GM12878 (cell line): ENCODE data around the gene MN1. TPM values are rescaled to one million over a fixed set of nuclear protein-coding genes. Genes with fewer than 3 reads are reported as not detected.

ENCODE experiments used
- ATAC-seq: fragments of 200-7000 bp; cut with Tn5 transposase; 3 replicates; pipeline ENCODE4 v1.9.1; 2020; ENCODE audit warnings: mild to moderate bottlenecking, moderate library complexity
- BruUV-seq: library from RNA; stranded (reverse); fragments of 400-500 nt; replicated peaks from 2 replicates; lab custom pipeline; 2021; lab: Mats Ljungman, UMichigan
- CTCF ChIA-PET: fragments of 300-600 bp; sonication (Branson Sonifier 250); formaldehyde crosslinking; extraction: SDS; loops from one replicate; lab custom pipeline; 2021; ENCODE audit warnings: inconsistent platforms; lab: Yijun Ruan, JAX
- POLR2A ChIA-PET: fragments of 350-600 bp; formaldehyde crosslinking; extraction: SDS; loops from one replicate; lab custom pipeline; 2021; ENCODE audit warnings: inconsistent platforms; lab: Charles Lee
- RAD21 ChIA-PET: fragments of 300-600 bp; sonication (Branson Sonifier 250); formaldehyde crosslinking; loops from one replicate; lab custom pipeline; 2023; ENCODE audit warnings: antibody characterized with exemption; ENCODE audit not compliant: unreplicated experiment; lab: Charles Lee
- SMC1A ChIA-PET: fragments of 300-600 bp; sonication (Branson Sonifier 250); formaldehyde crosslinking; loops from one replicate; lab custom pipeline; 2023; ENCODE audit not compliant: unreplicated experiment, uncharacterized antibody; lab: Charles Lee
- DNase-seq: peaks from one replicate; pipeline ENCODE4 v3.0.0-alpha.2; 2011; ENCODE audit warnings: low read depth, low spot score
- FAIRE-seq: peaks from 3 replicates; lab custom pipeline; 2011; peaks lifted over from hg19 to GRCh38; lab: Jason Lieb, UNC
- H2AFZ ChIP-seq: 2 replicates; pipeline ENCODE4 v1.6.0; 2011; ENCODE audit warnings: low read depth, low read length, control low read depth; ENCODE audit not compliant: control insufficient read depth
- H3K27ac ChIP-seq: 2 replicates; pipeline ENCODE4 v1.5.1; 2011; ENCODE audit warnings: control low read depth; ENCODE audit not compliant: control insufficient read depth, insufficient read depth
- H3K27me3 ChIP-seq, 2 experiments: replicated peaks in 1 of 2; 2 replicates each; pipeline versions ENCODE4 v1.6.0 to v1.6.1; 2011; ENCODE audit warnings: low read length in 1 of 2; ENCODE audit not compliant: control insufficient read depth in 2 of 2, insufficient read depth in 2 of 2
- H3K36me3 ChIP-seq, 2 experiments: 2 replicates each; pipeline ENCODE4 v1.5.1; 2011; ENCODE audit warnings: low read length in 1 of 2; ENCODE audit not compliant: control insufficient read depth in 2 of 2, insufficient read depth in 2 of 2
- H3K4me1 ChIP-seq: 2 replicates; pipeline ENCODE4 v1.6.1; 2011; ENCODE audit warnings: mild to moderate bottlenecking, low read length, moderate library complexity, mixed read lengths; ENCODE audit not compliant: control insufficient read depth, insufficient read depth
- H3K4me2 ChIP-seq: 2 replicates; pipeline ENCODE4 v1.6.0; 2011; ENCODE audit warnings: control low read depth; ENCODE audit not compliant: control insufficient read depth, insufficient read depth
- H3K4me3 ChIP-seq: fragments of 200-600 bp; sonication (generic); 2 replicates; pipeline ENCODE4 v1.5.1; 2016
- H3K79me2 ChIP-seq: 2 replicates; pipeline ENCODE4 v1.6.0; 2011; ENCODE audit warnings: low read length; ENCODE audit not compliant: control insufficient read depth, insufficient read depth
- H3K9ac ChIP-seq: 2 replicates; pipeline ENCODE4 v1.8.0; 2011; ENCODE audit warnings: low read length, control low read depth, mixed read lengths; ENCODE audit not compliant: control insufficient read depth, insufficient read depth
- H3K9me3 ChIP-seq: replicated peaks from 3 replicates; pipeline ENCODE4 v1.5.1; 2011; ENCODE audit warnings: mild to moderate bottlenecking, low read length; ENCODE audit not compliant: control insufficient read depth, insufficient read depth
- H4K20me1 ChIP-seq: 2 replicates; pipeline ENCODE4 v1.6.0; 2011; ENCODE audit not compliant: control insufficient read depth, insufficient read depth
- ASH2L ChIP-seq: fragments of 300-600, 200-600 bp; sonication (generic); IDR thresholded peaks from 2 replicates; pipeline ENCODE4 v1.6.1; 2017; ENCODE audit warnings: low read depth, mild to moderate bottlenecking, borderline replicate concordance
- BACH1 ChIP-seq: fragments of 450-650 bp; IDR thresholded peaks from 2 replicates; pipeline ENCODE4 v1.6.1; 2017; ENCODE audit warnings: mild to moderate bottlenecking, borderline replicate concordance
- IKZF2 ChIP-seq, 2 experiments: fragments of 450-650 bp; IDR thresholded peaks; 2 replicates each; pipeline ENCODE4 v1.6.1; 2017; ENCODE audit warnings: mild to moderate bottlenecking in 2 of 2, moderate library complexity in 2 of 2
- NFIC ChIP-seq: IDR thresholded peaks from 2 replicates; pipeline ENCODE4 v1.6.1; 2012; ENCODE audit warnings: low read depth, mild to moderate bottlenecking, inconsistent platforms, low read length, moderate library complexity
- NR2F1 ChIP-seq: fragments of 450-650 bp; conservative IDR thresholded peaks from 2 replicates; pipeline ENCODE4 v1.6.1; 2017; ENCODE audit warnings: mild to moderate bottlenecking
- POLR2AphosphoS2 ChIP-seq: IDR thresholded peaks from 2 replicates; pipeline ENCODE4 v1.6.1; 2011; ENCODE audit warnings: low read depth, mild to moderate bottlenecking, low read length, improper control_type of control experiment, moderate library complexity
- RAD21 ChIP-seq: IDR thresholded peaks from 2 replicates; pipeline ENCODE4 v1.6.1; 2011; ENCODE audit warnings: mild to moderate bottlenecking, low read depth, low read length, moderate library complexity; ENCODE audit not compliant: insufficient read depth
- SUPT20H ChIP-seq: IDR thresholded peaks from 2 replicates; pipeline ENCODE4 v1.6.1; 2011; ENCODE audit warnings: low read depth, mild to moderate bottlenecking, low read length, moderate library complexity, borderline replicate concordance; ENCODE audit not compliant: control insufficient read depth
- TAF1 ChIP-seq: IDR thresholded peaks from 2 replicates; pipeline ENCODE4 v1.6.1; 2011; ENCODE audit warnings: mild to moderate bottlenecking, low read depth, low read length, borderline replicate concordance
- USF1 ChIP-seq: IDR thresholded peaks from 2 replicates; pipeline ENCODE4 v1.6.1; 2011; ENCODE audit warnings: borderline replicate concordance, low read depth, mild to moderate bottlenecking, moderate library complexity, mixed read lengths, low read length; ENCODE audit not compliant: insufficient read depth; ENCODE audit errors: extremely low read length
- ZBED1 ChIP-seq: IDR thresholded peaks from 2 replicates; pipeline ENCODE4 v1.6.1; 2016; ENCODE audit warnings: borderline replicate concordance
- ZNF207 ChIP-seq: fragments of 450-650 bp; IDR thresholded peaks from 2 replicates; pipeline ENCODE4 v1.6.1; 2014; ENCODE audit warnings: antibody characterized with exemption, mild to moderate bottlenecking, borderline replicate concordance
- WGBS: methylation state at CpG from one replicate; pipeline ENCODE4 v1.1.6; 2016; ENCODE audit warnings: low lambda C conversion rate; ENCODE audit not compliant: insufficient replicate concordance, insufficient coverage; ENCODE audit errors: missing lambda C conversion rate; 5-methylcytosine and 5-hydroxymethylcytosine counted together
- in situ Hi-C: fragments of 300-500 bp; cut with MboI; formaldehyde crosslinking; loops from 9 replicates; pipeline ENCODE4 v1.14.3; 2018; ENCODE audit warnings: mixed read lengths
- intact Hi-C: fragments of 100-400 bp; cut with micrococcal nuclease; formaldehyde crosslinking; loops from one replicate; pipeline ENCODE4 v1.14.2; 2022; ENCODE audit not compliant: unreplicated experiment
- polyA plus RNA-seq, 11 experiments: library from polyadenylated mRNA; depleted of rRNA in 4 of 11; unstranded in 6 of 11; stranded (reverse) in 5 of 11; fragments of >200 nt; fragmentation: Nextera tagmentation in 4 of 11; fragmentation: Illumina TruSeq in 1 of 11; extraction: Ambion mirVana in 4 of 11; extraction: Trizol in 1 of 11; gene quantifications; 1 replicate in 1 of 11; 2 replicates in 10 of 11; pipeline versions ENCODE4 v1.2.1 to v1.2.3, GENCODE V29; 2011 to 2016; ENCODE audit warnings: inconsistent platforms in 2 of 11, missing spikeins in 2 of 11, low read depth in 1 of 11
- total RNA-seq, 4 experiments: library from RNA; depleted of rRNA in 3 of 4; stranded (reverse); fragments of >200 nt in 3 of 4; fragmentation: Illumina TruSeq in 1 of 4; extraction: Trizol in 1 of 4; gene quantifications; 2 replicates each; pipeline versions ENCODE4 v1.2.1 to v1.2.3, GENCODE V29; 2013 to 2021
- TF ChIP-seq, protein P1 (sequence below): fragments of 450-650 bp; IDR thresholded peaks from 2 replicates; pipeline ENCODE4 v1.6.1; 2017; ENCODE audit warnings: mild to moderate bottlenecking, low read depth, inconsistent platforms; ENCODE audit not compliant: poor library complexity, severe bottlenecking
- TF ChIP-seq, protein P2 (sequence below): IDR thresholded peaks from 2 replicates; pipeline ENCODE4 v1.6.1; 2011; ENCODE audit warnings: low read depth, low read length, improper control_type of control experiment, borderline replicate concordance
- TF ChIP-seq, protein P3 (sequence below): fragments of 450-650 bp; formaldehyde crosslinking; IDR thresholded peaks from 2 replicates; pipeline ENCODE4 v1.4.0; 2020; ENCODE audit warnings: mild to moderate bottlenecking, moderate library complexity

MN1 gene
- total and polyA plus RNA-seq, 10 of the 15 experiments (the other 5 are each of a cell fraction or from before 2014, with no cell fraction given), result under 0.01 to 0.24 (median 0.03) TPM; not detected in 3

DNA sequence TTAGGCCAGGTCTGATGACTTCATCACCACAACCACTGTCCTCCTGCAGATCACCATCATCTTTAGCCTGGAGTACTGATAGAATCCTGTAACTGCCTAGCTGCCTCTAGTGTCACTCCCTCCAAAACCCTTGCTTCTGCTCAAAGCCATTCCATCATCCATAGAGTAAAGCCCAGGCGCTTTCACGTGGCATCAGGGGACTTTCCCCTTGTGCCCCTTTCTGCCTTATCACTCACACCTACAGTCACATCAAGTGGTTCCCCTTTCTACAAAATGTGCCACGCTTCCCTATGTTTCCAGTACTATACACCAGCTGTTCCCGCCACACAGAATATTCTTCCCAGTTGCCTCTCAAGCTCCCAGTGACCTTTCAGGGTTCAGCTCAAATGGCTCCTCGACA, 75.9 kb downstream of the MN1 start:
- intact Hi-C loops, result no loop called here
- Histone ChIP-seq H3K36me3 (no peaks in the 10 kb centered on the region), H3K79me2 (no peaks in the 10 kb centered on the region), H3K4me2 (no peak overlapping the region), H3K27me3 (no peaks in the 10 kb centered on the region), H3K27ac (no peak overlapping the region), H4K20me1 (no peaks in the 10 kb centered on the region), H3K4me1 (no peaks in the 10 kb centered on the region), H3K4me3 (no peak overlapping the region), H3K9ac (no peak overlapping the region), H3K9me3 (no peaks in the 10 kb centered on the region), H2AFZ (no peak overlapping the region)
- ChIA-PET SMC1A (no interaction called here), RAD21 (no interaction called here), CTCF (no interaction called here), POLR2A (no interaction called here)
- WGBS, result 2% methylated on average over 5 of the region's 5 CpGs
- in situ Hi-C loops, result no loop called here
- ATAC-seq (no peak), FAIRE-seq (no peak), DNase-seq (no peak)
- no TSS peak for BruUV-seq
- TF ChIP-seq, protein P1, sequence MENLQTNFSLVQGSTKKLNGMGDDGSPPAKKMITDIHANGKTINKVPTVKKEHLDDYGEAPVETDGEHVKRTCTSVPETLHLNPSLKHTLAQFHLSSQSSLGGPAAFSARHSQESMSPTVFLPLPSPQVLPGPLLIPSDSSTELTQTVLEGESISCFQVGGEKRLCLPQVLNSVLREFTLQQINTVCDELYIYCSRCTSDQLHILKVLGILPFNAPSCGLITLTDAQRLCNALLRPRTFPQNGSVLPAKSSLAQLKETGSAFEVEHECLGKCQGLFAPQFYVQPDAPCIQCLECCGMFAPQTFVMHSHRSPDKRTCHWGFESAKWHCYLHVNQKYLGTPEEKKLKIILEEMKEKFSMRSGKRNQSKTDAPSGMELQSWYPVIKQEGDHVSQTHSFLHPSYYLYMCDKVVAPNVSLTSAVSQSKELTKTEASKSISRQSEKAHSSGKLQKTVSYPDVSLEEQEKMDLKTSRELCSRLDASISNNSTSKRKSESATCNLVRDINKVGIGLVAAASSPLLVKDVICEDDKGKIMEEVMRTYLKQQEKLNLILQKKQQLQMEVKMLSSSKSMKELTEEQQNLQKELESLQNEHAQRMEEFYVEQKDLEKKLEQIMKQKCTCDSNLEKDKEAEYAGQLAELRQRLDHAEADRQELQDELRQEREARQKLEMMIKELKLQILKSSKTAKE, result no peak
- TF ChIP-seq BACH1, result no peak
- TF ChIP-seq, protein P2, sequence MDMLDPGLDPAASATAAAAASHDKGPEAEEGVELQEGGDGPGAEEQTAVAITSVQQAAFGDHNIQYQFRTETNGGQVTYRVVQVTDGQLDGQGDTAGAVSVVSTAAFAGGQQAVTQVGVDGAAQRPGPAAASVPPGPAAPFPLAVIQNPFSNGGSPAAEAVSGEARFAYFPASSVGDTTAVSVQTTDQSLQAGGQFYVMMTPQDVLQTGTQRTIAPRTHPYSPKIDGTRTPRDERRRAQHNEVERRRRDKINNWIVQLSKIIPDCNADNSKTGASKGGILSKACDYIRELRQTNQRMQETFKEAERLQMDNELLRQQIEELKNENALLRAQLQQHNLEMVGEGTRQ, result no peak
- no peak for TF ChIP-seq ZBED1
- no peak for TF ChIP-seq SUPT20H
- TF ChIP-seq POLR2AphosphoS2, result no peak
- no peak for TF ChIP-seq NR2F1
- no peak for TF ChIP-seq IKZF2 (IDR thresholded peaks at IDR 0.05)
- TF ChIP-seq NFIC, result no peak
- TF ChIP-seq USF1, result no peak
- TF ChIP-seq RAD21, result no peak
- TF ChIP-seq ZNF207, result no peak
- no peak for TF ChIP-seq TAF1
- TF ChIP-seq, protein P3, sequence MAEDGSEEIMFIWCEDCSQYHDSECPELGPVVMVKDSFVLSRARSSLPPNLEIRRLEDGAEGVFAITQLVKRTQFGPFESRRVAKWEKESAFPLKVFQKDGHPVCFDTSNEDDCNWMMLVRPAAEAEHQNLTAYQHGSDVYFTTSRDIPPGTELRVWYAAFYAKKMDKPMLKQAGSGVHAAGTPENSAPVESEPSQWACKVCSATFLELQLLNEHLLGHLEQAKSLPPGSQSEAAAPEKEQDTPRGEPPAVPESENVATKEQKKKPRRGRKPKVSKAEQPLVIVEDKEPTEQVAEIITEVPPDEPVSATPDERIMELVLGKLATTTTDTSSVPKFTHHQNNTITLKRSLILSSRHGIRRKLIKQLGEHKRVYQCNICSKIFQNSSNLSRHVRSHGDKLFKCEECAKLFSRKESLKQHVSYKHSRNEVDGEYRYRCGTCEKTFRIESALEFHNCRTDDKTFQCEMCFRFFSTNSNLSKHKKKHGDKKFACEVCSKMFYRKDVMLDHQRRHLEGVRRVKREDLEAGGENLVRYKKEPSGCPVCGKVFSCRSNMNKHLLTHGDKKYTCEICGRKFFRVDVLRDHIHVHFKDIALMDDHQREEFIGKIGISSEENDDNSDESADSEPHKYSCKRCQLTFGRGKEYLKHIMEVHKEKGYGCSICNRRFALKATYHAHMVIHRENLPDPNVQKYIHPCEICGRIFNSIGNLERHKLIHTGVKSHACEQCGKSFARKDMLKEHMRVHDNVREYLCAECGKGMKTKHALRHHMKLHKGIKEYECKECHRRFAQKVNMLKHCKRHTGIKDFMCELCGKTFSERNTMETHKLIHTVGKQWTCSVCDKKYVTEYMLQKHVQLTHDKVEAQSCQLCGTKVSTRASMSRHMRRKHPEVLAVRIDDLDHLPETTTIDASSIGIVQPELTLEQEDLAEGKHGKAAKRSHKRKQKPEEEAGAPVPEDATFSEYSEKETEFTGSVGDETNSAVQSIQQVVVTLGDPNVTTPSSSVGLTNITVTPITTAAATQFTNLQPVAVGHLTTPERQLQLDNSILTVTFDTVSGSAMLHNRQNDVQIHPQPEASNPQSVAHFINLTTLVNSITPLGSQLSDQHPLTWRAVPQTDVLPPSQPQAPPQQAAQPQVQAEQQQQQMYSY (CRISPR knock-in tag), result no peak
- no peak for TF ChIP-seq ASH2L
